Kidney glomerular epithelial cell (primary cell): Measurements from ENCODE around the gene CHP2.
"Not testable (repeated sequence)": the region's sequence is repeated elsewhere in the genome, so short reads cannot be mapped to it uniquely, and the experiment has no call there.

ENCODE experiments used
- DNase-seq: peaks from one replicate; lab custom pipeline; 2025; lab: John Stamatoyannopoulos, UW

CHP2 gene

DNA sequence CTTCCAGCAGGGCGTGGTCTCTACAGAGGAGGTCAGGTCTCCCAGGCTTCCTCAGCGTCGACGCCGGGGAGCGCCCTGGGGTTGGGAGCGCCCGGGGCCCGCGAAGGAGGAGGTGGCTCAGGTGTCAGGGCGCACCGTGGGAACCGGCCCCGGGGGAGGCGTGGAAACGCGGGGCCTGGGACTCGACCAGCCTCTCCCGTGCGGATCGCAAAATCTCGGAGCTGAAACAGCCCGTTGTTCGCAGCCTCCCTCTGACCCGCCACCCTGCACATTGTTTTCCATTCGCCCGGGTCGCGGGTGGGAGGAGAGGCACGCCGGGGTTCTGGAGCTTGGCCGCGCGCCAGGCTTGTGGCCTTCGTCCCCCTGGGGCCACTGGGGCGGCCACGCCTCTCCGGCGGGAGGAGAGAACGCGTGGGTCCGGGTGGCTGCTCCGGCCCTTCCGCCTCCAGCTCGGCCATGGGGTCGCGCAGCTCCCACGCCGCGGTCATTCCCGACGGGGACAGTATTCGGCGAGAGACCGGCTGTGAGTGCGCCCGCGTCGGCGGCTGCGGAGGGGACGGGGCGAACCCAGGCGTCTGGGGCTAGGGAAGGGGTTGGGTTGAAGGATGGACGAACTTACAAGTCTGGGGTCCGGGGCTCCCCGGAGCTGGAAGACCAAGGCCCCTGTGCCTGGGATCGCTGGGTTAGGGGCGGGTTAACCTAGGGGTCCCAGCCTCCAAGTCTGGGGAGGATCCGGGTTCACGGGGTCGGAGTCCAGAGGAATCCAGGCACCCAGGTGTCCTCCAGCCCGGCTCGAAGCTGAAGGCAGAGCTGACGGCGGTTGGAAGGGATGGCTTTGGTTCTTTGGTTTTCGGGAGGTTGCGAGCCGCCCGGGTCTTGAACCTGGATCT, at the start of gene CHP2:
TSS of gene CHP2 (plus strand) at position 433 of the 890 bp plus-strand sequence. CDS start at position 457, 24 bp downstream.
- DNase-seq = no peak

DNA sequence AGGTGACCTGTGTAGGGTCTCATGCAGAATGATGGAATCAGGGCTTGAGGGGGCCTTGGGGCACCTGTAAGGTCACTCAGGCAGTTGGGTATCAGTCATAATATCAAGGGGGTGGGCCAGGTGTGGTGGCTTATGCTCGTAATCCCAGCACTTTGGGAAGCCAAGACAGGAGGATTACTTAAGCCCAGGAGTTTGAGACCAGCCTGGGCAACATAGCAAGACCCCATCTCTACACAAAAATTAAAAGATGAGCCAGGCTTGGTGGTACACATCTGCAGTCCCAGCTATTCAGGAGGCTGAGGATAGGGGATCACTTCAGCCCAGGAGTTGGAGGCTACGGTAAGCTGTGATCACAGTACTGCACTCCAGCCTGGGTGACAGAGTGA, 49.3 kb upstream of the CHP2 start:
- no peak for DNase-seq

DNA sequence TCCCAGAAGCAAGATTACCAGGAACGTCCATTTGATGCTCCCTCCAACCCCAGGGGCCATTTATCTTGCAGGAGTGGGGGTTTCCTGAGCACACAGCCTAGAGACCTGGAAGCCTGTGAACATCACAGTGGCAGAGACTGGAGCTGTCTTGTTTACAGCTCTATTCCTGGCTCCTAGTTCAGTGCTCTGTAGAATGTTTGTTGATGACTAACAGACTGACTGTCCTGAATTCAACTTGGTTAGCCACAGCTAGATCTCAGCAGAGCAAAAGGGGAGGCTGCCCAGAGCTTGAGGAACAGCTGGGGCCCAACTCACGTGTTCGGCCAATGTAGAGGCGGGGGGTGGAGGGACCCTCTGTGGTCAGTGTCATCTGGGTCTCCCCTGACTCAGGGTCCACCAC, 48.4 kb upstream of the CHP2 start:
- DNase-seq = no peak

DNA sequence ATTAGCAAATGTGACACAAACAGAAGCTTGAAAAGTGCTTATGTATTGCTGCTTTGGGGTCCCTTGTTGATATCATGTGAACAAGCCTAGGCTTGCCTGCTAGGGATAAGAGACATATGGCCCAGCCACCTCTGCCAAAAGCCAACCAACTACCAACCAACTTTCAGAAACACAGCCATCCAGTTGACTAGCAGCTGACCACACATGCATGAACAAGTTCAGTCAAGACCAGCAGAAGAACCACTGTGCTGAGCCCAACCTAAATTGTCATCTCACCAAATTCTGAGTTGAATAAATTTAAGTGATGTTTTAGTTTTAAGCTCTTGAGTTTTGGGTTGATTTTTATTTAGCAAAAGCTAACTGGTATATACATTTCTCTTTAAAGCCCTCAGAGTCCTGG, 45.3 kb upstream of the CHP2 start:
- DNase-seq = no peak

DNA sequence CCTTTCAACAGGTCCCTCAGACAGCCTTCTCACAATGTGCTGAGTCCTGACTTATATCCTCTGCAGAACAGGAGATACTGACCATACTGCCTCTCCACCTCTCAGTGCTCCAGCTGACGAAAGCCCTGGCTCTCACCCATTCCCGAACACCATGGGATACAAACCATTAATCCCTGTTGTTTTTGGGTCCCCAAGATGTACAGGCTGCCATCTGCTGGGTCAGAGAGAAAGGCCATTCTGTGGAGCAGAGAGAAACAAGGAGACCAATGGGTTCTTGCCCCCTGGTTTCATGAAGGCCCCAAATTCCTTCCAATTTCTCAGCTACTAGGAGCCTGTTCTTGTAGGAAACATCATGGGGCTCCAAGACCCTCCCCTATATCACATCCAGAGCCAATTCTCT, 44.8 kb upstream of the CHP2 start:
- DNase-seq = no peak

DNA sequence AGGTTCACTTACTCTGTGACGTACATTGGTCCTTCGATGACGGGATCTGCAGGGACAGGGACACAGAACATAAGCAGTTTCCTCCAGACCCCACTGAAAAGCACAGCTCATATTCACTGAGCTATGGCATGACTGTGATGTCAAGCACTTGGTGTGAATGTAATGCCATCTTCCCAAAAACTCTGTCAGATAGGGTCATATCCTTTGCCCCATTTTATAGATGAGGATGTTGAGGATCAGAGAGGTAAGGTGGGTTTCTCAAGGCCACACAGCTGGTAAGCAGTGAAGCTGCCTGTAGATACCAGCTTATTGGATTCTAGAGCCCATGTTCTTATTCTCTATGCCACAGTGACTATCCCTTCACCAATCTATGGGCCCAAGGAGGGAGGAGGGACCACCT, 44.3 kb upstream of the CHP2 start:
- DNase-seq = no peak

DNA sequence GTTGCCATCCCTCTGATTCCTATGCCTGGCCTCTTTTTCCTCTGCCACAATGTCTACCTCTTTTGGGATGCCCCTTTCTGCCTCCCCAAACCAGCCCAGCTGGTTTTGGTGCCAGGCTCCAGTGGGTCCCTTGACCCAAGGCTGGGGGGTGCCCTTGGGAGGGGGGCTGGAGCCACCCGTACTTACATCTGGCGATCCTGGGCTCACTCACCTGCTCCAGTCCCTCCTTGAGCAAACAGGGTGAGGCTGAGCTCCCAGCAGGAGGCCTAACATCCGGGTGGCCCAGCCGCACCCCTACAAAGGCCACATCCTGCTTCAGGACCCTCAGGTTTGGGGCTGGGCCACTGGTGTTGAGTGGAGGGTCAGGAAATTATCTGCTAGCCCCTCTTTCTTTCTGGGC, 43.0 kb upstream of the CHP2 start:
- DNase-seq = no peak

DNA sequence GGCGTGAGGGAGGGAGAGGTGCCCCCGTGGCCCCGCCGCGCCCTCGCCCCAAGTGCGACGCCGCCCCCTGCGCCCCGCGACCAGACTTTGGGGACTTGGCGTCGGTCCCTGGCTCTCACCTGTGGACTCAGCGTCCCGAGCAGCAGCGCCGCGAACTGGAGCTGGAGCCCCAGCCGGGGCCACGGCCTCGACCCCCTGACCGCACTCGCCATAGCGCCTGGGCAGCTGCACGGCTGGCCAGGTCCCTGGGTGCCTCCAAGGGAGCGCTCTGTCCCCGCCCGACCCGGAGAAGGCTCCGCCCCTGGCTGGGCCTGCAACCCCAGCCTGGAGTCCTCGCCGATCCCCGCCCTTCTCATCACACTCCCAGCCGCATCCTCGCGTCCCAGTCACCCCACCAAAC, 41.9 kb upstream of the CHP2 start, which contains the start of gene ERN2:
TSS of gene ERN2 (minus strand) at position 247 of the 400 bp plus-strand sequence. CDS start at position 212, 35 bp downstream.
- no peak for DNase-seq

DNA sequence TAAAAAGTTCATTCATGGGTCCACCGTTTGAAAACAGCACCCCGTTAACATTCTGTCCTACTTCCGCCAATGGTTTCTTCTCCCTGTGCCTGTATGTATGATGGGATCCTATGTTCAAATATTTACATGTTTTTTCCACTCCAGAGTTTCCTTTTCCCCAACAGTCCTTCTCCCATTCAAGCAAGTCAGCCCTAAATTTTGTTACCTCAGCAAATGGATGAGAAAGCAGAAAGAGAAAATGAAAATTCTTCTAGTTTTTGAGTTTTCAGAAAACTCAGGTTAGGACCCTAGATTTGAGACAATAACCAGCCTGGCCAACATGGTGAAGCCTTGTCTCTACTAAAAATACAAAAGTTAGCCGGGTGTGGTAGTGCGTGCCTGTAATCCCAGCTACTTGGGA, 38.3 kb upstream of the CHP2 start:
- DNase-seq = no peak

DNA sequence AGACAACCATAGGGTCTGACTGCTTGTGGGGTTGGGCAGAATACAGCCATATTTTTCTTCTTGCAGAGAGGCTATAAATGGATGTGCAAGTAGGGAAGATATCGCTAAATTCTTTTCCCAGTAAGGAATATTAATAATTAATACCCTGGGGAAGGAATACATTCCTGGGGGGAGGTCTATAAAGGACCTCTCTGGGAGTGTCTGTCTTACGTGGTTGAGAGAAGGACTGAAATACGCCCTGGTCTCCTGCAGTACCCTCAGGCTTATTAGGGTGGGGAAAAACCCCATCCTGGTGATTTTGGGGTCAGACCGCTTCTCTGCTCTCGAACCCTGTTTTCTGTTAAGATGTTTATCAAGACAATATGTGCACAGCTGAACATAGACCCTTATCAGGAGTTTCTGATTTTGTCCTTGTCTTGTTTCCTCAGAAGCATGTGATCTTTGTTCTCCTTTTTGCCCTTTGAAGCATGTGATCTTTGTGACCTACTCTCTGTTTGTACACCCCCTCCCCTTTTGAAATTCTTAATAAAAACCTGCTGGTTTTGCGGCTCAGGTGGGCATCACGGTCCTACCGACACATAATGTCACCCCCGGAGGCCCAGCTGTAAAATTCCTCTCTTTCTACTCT, 32.1 kb upstream of the CHP2 start:
- not testable (repeated sequence) for DNase-seq

DNA sequence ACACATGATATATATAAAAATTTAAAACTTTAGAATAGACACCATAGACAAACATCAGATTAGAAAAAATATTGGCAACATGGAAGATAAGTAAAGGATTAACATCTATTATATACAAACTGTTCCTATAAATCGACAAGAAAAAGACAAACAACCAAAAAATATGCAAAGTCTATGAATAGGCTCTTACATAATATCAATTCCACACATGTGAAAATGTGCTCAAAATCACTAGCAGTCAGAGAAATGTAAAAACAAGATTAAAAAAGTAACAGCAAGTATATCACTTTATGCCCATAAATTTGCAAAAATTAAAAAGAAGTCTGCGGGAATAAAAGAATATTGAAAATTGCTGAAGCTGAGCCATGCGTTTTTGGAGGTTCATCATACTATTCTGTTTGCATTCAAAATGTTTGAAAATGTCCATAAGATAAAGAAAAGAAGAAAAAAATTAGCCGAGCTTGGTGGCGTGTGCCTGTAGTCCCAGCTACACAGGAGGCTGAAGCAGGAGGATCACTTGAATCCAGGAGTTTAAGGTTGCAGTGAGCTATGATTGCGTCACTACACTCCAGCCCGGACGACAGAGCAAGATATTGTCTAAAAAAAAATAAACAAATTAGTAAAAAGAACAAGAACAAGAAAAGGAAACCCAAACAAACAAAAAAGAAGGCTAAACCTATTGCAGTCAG, 30.6 kb upstream of the CHP2 start:
- DNase-seq = no peak

DNA sequence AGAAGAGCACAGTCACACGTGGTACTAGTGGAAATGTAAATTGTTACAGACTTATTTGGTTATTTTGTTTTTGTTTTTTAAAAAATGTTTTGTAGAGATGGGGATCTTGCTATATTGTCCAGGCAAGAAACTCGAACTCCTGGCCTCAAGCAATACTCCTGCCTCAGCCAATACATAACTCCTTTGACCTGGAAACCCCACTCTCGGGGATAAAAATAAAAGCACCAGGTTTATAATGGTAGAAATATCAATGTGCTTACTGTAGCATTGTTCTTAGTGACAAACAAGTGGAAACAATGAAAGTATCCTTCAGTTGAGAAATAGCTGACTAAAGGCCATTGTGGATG, 30.1 kb upstream of the CHP2 start:
- DNase-seq = no peak

DNA sequence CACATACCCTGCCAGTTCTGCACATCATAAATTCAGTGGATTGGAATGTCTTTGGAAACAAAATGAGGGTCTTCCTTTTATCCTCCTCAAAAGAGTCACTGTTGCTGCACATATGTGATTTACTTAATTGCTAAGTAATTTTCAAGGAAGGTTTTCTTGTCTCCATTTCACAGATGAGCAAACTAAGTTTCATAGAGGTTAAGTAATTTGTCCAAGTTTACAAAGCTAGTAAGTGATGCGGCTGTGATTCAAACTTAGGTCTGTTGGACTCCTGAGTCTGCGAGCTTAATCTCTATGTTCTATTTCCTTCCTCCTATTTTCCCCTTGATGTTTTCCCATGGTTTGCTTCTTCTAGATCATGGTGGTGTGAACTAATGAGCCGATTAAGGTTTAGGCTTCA, 28.1 kb upstream of the CHP2 start:
- no peak for DNase-seq

DNA sequence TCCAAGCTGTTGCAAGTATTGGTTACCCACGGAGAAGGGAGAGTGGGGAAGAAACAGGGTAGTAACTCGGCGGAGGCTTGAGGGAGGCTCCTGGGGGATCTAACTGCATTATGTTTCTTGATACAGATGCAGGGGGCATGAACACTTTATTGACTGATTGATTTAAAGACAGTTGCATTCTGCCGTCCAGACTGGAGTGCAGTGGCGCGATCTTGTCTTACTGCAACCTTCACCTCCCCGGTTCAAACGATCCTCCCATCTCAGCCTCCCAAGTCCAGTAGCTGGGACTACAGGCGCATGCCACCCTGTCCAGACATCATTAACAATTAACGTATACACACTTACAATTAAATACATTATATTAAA, 26.7 kb upstream of the CHP2 start:
- DNase-seq = no peak

DNA sequence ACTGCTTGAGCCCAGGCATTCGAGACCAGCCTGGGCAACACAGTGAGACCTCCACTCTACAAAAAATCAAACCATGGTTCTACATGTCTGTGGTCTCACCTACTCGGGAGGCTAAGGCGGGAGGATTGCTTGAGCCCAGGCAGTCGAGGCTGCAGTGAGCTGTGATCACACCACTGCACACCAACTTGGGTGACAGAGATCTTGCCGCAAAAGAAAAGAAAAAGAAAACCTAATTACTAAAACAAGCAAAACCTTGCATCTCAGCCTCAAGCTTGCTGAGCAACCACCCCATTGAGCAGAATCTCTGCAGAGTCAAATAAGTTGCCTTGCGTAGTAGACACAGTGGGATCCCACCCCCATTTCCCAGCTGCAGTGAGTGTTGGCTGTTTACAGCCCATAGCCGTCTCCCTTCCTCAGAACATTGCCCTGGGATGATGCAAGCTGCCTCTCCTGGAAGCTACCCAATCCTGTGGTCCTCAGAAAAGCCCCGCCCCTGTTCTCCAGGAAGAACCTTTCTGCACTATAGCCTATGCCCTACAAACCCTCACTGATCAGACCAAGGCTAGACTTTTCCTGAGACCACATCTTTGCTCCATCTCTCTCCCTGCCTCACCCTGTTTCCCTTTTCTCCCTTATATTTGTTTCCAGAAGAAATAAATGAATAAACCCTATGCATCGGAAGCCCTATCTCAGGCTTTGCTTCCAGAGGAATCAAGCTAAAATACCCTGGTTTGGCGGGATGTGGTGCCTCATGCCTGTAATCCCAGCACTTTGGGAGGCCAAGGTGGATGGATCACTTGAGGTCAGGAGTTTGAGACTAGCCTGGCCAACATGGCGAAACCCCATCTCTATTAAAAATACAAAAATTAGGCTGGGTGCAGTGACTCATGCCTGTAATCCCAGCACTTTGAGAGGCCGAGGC, 25.1 kb upstream of the CHP2 start:
- no peak for DNase-seq

DNA sequence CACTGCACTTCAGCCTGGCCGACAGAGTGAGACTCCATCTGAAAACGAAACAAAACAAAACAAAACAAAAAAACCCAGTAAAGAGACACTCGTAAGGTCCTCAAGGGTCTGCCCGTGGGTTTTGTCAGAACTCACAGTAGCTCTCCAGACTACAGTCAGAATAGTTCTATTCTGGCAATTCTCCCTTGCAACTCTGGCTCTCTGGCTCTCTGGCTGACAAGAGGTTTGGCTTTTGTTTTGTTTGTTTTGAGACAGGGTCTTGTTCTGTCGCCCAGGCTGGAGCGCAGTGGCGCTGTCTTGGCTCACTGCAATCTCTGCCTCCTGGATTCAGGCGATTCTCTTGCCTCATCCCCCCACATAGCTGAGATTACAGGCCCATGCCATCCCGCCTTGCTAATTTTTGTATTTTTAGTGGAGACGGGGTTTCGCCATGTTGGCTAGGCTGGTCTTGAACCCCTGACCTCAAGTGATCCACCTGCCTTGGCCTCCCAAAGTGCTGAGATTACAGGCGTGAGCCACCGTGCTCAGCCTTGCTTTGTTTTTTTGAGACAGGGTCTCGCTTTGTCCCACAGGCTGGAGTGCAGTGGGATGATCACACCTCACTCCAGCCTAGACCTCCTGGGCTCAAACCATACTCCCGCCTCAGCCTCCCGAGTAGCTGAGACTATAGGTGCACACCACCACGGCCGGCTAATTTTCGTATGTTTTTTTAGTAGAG, 20.5 kb upstream of the CHP2 start:
- no peak for DNase-seq

DNA sequence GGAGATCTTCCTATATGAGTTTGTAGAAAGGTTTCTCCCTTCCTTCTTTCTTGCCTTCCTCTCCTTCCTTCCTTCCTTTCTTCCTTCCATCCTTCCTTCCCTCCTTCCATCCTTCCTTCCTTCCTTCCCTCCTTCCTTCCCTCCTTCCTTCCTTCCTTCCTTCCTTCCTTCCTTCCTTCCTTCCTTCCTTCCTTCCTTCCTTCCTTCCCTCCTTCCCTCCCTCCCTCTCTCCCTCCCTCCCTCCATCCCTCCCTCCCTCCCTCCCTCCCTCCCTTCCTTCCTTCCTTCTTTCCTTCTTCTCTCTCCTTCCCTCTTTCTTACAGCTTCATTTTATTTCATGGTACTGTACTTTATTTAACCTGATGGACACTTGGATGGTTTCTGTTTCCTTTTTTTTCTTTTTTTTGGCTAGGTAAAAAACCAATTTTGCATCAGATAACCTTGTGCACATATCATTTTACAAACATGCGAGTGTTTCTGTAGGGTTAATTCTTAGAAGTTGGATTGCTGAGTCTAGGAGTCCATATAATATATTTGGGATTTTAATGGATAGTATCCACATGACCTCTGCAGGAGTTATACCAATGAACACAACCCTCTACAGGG, 17.3 kb upstream of the CHP2 start:
- DNase-seq = not testable (repeated sequence)

DNA sequence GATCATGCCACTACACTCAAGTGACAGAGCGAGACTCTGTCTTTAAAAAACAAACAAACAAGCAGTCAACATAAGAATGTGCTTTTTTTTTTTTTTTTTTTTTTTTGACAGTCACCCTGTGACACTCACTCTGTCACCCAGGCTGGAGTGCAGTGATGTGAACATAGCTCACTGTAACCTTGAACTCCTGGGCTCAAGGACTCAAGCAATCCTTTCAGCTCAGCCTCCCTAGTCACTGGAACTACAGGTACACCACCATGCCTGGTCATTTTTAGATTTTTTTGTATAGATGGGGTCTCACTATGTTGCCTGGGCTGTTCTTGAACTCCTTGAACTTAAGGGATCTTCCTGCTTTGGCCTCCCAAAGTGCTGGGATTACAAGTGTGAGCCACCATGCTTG, 15.3 kb upstream of the CHP2 start:
- no peak for DNase-seq

DNA sequence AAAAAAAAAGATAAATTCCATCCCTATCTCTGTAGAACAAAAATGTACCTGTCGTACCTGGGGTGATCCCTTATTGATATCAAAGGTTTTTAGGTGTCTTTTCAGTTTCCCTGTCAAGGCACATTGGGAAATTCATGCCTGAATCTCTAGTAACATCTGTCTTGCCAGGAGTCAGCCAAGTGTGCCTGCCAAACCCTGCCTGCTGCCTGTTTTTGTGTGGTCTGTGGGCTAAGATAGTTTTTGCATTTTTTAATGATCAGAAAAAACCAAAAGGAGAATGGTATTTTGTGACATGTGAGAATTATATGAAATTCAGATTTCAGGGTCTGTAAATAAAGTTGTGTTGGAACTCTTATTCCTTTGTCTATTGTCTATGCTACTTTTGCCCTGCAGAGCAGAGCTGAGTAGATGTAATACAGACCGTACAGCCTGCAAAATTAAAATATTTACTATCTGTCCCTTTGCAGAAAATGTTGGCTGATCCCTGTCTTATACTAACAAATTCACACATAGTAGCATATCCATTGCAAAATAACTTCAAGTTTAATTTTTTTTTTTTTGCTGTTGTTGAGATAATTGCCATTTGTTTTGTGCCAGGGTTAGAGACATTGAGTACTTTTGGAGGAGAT, 13.0 kb upstream of the CHP2 start:
- DNase-seq = no peak

DNA sequence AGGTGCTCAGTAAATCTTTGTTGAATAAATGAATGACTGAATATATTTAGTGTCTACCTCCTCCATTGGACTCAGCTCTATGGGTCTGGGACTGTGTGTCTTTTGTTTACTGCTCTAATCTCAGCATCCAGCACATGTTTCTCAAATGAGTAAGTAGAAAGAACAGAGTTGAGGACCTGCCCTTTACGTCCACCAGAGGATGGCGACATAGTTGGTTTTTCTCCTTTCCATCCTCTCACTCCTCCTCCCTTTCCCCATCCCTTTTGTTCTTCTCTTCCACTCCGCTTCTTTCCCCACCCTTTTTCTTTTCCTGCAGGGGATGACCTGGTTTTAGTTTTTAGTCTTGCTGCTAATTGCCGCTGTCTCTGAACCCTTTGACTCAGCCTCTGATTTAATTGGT, 12.1 kb upstream of the CHP2 start:
- no peak for DNase-seq
